ENCODE results near the gene ARGLU1.

DNA sequence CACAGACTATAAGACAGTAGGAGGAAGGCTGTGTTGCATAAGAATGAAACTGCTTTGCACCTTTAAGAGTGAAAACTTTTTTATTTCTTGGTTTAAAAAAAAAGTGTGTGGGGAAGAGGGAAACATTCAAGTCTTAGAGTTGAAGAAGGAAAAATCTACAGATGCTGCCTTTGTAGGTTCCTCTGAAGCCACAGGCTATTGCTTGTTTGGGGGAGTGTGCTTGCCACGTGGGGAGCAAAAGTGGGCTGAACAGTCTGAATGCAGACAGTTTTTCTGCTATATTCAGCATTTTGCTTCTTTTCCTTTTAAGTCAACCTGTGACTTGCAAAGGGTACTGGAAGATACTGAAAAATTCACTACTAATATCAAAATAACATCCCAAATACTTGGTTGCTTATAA is 69.4 kb downstream of the ARGLU1 start:
- TF ChIP-seq, protein P1, sequence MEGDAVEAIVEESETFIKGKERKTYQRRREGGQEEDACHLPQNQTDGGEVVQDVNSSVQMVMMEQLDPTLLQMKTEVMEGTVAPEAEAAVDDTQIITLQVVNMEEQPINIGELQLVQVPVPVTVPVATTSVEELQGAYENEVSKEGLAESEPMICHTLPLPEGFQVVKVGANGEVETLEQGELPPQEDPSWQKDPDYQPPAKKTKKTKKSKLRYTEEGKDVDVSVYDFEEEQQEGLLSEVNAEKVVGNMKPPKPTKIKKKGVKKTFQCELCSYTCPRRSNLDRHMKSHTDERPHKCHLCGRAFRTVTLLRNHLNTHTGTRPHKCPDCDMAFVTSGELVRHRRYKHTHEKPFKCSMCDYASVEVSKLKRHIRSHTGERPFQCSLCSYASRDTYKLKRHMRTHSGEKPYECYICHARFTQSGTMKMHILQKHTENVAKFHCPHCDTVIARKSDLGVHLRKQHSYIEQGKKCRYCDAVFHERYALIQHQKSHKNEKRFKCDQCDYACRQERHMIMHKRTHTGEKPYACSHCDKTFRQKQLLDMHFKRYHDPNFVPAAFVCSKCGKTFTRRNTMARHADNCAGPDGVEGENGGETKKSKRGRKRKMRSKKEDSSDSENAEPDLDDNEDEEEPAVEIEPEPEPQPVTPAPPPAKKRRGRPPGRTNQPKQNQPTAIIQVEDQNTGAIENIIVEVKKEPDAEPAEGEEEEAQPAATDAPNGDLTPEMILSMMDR (IDR thresholded peaks at IDR 0.05) = no peak
- no peak for TF ChIP-seq POLR2A (IDR thresholded peaks at IDR 0.05)

Data from adrenal gland (tissue), 5 donors.